ENCODE data around the gene CRHR1.

CRHR1 gene

GRCh38 chr17:45823598-45823997 is 39.5 kb downstream of the CRHR1 start:
- no peak for DNase-seq (ENCODE audit: low spot score)

DNA sequence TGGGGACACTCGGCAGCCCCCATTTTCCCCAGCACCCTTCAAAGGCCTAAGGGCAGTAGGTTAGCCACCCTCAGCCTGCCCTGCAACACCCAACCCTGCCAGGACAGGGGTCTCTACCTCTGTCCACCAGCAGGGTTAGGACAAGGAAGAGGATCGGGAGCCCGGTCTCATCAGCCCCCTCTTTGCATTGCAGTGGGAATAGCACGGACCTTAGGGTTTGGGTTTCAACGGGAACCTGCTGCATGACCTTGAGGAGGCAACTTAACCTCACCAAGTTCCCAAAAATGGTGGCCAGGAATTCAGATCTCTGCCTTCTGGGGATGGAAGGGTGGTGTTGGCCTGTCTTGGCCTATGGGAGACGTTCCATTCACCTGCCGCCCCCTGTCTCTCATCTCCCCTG is 40.4 kb downstream of the CRHR1 start:
- no peak for DNase-seq (ENCODE audit: low spot score)

- no peak for DNase-seq (ENCODE audit: low spot score)
Observed at GRCh38 chr17:45824901-45825492, 40.9 kb downstream of the CRHR1 start.

DNA sequence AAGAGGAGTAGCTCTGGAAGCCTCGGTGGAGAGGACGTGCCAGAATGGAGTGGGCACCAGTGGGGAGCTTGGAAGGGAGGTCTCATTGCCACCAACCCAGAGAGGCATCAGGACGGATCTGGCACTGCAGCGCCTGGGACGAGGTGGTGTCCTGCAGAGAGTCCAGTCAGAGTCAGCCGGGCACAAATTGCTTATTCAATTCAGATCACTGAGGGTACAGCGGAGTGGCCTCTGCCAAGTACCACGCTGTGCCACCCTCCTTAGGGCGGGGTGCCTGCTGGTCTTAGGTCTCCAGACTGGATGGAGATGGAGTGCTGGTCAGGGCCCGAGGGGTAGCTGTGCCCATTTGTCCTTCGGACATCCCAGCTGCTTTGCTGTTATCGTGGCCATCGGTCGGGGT is 41.7 kb downstream of the CRHR1 start:
- peak; percentile 39 for DNase-seq (ENCODE audit: low spot score)

GRCh38 chr17:45826919-45827588 is 42.9 kb downstream of the CRHR1 start:
- no peak for DNase-seq (ENCODE audit: low spot score)

GRCh38 chr17:45828171-45828570 is 44.1 kb downstream of the CRHR1 start:
- no peak for DNase-seq (ENCODE audit: low spot score)

GRCh38 chr17:45828582-45829133 is 44.5 kb downstream of the CRHR1 start:
- DNase-seq (ENCODE audit: low spot score): no peak

- DNase-seq (ENCODE audit: low spot score): no peak
Observed at GRCh38 chr17:45833920-45834319, 49.8 kb downstream of the CRHR1 start.

GRCh38 chr17:45834471-45835396 is 50.6 kb downstream of the CRHR1 start:
- DNase-seq (ENCODE audit: low spot score): no peak

DNA sequence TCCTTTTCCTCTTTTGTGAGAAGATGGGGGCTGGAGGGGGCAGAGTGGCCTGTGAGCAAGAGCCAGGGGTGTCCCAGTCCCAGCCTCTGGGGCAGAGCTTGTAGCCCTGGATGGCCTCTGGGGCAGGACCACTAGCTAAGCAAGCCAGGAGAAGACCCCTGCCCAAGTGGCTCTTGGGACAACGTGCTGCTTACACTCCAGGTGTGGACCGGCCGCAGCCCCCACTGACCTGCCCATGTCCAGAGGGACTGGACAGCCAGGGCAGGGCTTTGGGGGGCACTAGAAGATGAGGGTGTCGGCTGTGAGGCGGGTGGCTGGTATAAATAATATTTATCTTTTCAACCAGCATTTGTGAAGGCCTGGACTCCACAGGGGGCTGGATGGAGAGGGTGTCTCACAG is 51.4 kb downstream of the CRHR1 start:
- no peak for DNase-seq (ENCODE audit: low spot score)

DNA sequence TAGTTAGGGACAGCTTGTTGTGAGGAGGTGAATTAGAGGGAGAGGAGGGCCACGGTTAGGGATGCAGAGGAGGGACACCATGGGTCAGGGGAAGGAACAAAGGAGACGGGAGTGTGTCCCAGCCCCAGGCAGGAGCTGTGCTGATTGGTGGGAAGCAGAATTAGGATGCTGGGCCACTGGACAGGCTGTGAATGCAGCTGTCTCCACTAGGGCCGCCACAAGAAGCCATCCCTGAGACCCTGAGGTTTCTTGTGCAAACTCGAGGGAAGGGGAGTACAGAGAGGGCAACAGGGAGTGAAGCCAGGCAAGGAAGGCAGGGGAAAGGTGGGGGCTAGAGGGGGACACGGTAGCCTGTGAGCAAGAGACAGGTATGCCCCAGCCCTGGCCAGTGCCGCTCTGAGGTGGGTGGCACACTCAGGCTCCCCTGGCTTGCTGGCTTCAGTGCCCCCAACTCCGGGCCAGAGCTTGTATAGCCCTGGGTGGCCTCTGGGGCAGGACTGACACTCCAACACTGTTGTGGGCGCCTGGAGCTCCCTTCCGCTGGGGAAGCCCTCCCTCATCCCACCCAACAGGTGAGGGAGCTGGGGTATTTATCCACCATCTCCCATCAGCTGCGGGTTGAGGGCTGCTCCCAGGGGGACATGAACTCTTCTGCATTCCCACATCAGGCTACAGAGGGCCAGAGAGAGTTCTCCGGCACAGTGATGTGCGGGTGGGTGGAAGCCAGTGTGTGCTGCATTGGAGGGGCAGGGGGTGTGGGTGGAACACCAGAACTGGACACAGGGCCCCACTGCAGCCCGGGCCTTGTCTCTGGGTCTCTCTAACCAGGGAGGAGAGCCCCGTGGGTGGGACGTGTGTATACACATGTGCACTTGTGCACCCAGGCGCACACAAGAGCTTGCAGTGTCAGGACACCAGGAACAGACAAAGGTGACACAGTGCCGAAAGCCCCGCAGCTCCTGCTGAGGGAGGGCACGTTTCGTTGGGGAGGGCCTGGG is 52.2 kb downstream of the CRHR1 start:
- no peak for DNase-seq (ENCODE audit: low spot score)

GRCh38 chr17:45837187-45837586 is 53.1 kb downstream of the CRHR1 start:
- no peak for DNase-seq (ENCODE audit: low spot score)

GRCh38 chr17:45837603-45838002 is 53.5 kb downstream of the CRHR1 start:
- no peak for DNase-seq (ENCODE audit: low spot score)

GRCh38 chr17:45838751-45839295 is 54.7 kb downstream of the CRHR1 start:
- peak; percentile 43 for DNase-seq (ENCODE audit: low spot score)

DNA sequence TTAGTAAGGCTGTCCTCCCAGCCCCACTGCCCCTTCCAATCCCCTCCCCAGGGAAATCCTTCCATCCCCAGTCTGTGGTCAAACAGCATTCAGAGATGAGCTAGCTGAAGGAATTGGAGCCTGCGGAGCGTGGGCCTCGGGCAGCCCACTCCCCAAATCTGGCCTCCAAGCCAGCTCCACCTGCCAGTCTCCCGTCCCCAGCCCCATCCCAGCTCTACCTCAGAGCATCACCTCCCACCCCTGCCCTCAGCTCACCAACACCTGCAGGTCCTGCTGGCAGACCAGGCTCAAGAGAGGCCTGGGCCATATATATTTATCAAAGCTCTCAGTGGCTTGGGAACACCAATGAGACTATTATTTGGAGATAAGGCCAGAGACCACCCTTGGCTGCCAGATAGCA is 55.3 kb downstream of the CRHR1 start:
- DNase-seq (ENCODE audit: low spot score): no peak

DNA sequence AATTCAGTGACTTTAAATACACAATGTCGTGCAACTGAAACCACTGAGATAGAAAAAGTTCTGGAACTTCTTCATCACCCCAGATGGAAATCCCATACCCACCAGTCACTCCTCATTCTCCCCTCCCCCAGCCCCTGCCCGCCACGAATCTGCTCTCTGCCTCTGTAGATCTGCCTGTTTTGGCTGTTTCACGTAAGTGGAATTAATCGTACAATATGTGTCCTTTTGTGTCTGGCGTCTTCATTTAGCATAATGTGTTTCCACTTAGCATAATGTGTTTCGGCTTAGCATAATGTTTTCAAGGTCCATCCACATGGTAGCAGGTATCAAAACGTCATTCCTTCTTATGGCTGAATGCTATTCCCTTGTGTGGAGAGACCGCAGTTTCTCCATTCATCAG is 57.1 kb downstream of the CRHR1 start:
- no peak for DNase-seq (ENCODE audit: low spot score)

- peak; percentile 88 for DNase-seq (ENCODE audit: low spot score)
Observed at GRCh38 chr17:45841883-45842525, 57.9 kb downstream of the CRHR1 start.

- no peak for DNase-seq (ENCODE audit: low spot score)
Observed at GRCh38 chr17:45843722-45844121, 59.6 kb downstream of the CRHR1 start.

GRCh38 chr17:45844695-45845375 is 60.7 kb downstream of the CRHR1 start, which contains the start of gene SPPL2C:
Gene SPPL2C, plus strand, starts transcription at chr17:45844881. Its CDS starts 26 bp downstream, at chr17:45844907.
- DNase-seq (ENCODE audit: low spot score): no peak
